NCI-H345 (cell line): ENCODE results near the gene LAMB3.

ENCODE experiments used
- DNase-seq: peaks from one replicate; lab custom pipeline; 2025; lab: John Stamatoyannopoulos, UW

LAMB3 gene

DNA sequence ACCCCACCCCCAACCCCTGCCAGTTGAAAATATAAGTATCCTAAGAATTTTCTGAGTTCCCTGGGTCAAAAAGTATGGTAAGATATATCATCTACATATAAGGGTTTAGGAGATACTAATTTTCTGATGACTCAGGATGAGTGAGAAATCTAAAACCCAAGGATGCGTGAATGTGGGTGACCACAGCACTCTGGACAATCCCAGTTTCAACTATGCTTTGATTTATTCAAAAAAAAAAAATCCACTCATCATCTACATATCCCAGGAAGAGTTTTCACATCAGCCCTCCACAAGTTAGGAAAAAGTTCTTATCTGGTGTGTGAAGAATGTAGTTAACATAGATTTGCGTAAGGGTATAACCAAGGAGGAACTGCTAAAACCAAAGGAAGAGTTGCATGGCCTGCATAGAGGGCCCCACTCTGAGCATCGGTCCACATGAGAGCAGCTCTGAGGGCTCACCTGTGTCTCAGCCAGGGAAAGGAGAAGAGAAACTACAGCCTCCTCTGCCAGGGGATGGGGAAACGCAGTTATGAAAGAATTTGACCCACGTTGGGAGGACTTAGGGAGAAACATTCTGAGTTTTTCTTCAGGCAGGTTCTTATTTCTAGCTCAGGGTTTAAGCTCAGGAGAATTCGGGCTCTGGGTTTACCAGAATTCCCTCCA lies 18.8 kb downstream of the LAMB3 start:
- no peak for DNase-seq

DNA sequence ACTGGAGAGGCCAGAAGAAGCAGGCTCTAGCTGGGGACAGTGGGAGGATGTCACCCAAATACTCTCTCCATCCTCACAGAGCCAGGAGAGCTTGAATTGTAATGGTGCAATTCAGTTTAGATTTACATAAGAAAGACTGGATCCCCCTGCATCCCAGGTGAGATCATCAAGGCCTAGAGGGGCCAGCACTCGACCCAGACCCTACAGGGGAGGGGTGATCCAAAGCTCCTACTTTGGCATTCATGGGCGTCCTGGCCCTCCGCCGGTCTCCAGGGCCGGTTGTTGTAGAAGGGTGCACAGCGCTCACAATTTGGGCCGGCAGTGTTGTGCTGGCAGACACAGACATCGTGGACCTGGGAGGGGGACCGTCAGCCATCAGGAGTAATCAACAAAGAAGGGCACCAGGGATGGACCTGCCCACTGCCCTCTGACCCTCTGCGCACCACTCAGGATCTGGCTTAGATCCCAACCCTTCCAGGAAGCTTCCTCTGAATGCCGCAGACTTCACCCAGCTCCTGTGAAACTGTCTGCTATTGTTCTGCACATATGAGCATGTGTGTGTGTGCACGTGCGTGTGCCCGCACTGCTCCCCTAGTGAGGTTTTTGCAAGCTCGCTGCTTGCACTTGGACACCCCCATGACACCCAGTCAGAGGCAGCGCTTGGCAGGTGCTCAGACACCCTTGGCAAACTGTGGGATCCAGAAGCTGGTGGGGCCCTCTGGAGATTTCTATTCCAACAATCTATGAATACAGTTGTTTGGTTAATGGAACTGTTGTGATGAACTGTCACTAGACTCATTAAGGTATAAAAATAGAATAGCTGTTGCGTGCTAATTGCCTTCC lies 21.6 kb downstream of the LAMB3 start:
- DNase-seq, result no peak

GRCh38 chr1:209629621-209630382 lies 22.4 kb downstream of the LAMB3 start:
- DNase-seq, result no peak

DNA sequence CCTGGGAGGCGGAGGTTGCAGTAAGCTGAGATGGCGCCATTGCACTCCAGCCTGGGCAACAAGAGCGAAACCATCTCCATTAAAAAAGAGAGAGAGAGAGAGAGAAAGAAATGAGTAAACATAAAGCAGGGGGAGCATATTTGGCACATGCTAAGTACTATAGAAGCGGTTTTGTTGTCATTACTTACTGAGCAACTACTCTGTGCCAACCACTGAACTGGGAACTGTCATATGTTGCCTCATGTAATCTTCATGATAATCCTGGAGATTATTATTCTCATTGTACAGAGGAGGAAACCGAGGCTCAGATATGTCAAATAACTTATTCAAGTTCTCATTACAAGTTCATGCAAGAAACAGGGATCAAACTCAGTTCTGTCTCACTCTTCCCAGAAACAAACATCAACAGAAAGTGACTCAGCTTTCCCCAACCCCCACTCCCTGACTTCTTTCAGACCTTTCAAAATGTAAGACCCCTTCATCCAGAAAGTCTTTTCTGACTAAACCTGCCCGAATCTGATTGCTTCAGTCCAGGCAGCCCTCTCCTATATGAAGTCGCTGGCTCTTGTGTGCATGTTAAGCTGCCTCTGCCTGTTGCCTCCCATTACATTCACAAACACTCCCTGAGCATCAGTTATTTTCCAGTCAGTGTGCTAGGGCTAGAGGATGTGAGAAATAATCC lies 23.5 kb downstream of the LAMB3 start:
- DNase-seq, result no peak

GRCh38 chr1:209627732-209628196 lies 24.5 kb downstream of the LAMB3 start:
- DNase-seq, result peak; percentile 76

DNA sequence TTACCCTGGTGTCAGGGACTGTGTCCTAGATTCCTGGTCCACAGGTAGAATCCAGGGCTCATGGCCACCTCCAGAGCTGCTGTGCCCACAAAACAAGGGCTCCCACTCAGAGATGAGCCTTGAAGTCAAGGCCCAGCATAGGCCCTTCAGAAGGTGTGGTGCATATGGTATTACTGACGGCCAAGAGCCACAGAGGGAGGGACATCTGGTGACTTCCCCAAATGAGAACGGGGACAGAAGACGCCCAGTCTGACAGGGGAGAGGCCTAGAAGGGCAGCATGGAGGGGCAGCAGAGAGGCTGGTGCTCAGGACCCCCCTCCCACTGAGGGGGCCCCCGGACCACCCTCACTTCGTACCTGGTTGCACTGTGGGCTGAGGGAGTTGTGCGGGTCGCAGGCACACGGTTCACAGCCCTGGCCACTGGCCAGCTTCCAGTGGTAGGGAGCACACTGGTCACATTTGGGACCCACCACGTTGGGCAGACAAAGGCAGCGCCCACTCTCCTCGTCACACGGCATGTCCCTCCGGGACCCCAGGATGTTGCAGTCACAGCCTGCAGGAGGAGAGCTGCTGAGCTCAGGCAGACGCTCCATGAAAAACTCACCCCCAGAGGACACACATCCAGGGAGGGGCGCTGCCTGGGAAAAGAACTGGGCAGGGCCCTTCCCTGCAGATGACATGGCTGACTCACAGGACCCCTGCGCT lies 25.0 kb downstream of the LAMB3 start:
- DNase-seq, result no peak

DNA sequence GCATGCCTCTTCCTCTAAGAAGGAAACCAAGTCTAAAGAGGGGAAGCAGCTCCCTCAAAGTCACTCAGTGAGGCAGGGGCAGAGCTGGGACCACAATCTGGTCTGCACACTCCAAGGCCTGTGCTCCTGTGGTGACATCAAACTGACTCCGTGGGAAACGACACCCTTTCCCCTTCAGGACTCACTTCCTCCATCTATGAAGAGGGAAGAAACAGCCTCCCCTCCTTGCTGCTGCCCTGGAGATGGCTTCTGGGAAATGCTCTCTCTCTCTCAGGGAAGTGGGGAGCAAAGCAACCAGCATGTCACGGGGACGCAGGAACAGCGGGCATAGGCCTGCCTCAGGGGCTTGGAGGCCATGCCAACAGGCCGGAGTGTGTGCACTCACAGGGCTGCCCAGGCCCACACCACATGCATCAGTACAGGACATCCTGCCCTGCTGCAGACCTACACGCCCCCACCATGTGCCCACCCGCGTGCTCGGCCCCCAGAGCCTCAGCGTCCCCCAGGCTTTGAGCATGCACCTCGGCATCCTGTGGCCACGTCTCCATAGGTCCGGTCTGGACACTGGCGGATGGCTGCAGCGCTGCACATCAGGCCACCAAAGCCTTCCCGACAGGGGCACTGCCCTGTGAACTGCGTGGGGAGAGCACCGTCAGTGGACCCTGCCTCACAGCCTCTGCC lies 25.7 kb downstream of the LAMB3 start:
- no peak for DNase-seq

GRCh38 chr1:209625791-209626285 lies 26.4 kb downstream of the LAMB3 start:
- no peak for DNase-seq

- no peak for DNase-seq
Observed at GRCh38 chr1:209624558-209625549, 27.4 kb downstream of the LAMB3 start.

- DNase-seq, result no peak
Observed at GRCh38 chr1:209622841-209623829, 29.1 kb downstream of the LAMB3 start.

- no peak for DNase-seq
Observed at GRCh38 chr1:209621741-209622655, 30.2 kb downstream of the LAMB3 start.

GRCh38 chr1:209621286-209621685 lies 30.9 kb downstream of the LAMB3 start:
- DNase-seq, result no peak

GRCh38 chr1:209620487-209620884 lies 31.7 kb downstream of the LAMB3 start:
- DNase-seq, result no peak

DNA sequence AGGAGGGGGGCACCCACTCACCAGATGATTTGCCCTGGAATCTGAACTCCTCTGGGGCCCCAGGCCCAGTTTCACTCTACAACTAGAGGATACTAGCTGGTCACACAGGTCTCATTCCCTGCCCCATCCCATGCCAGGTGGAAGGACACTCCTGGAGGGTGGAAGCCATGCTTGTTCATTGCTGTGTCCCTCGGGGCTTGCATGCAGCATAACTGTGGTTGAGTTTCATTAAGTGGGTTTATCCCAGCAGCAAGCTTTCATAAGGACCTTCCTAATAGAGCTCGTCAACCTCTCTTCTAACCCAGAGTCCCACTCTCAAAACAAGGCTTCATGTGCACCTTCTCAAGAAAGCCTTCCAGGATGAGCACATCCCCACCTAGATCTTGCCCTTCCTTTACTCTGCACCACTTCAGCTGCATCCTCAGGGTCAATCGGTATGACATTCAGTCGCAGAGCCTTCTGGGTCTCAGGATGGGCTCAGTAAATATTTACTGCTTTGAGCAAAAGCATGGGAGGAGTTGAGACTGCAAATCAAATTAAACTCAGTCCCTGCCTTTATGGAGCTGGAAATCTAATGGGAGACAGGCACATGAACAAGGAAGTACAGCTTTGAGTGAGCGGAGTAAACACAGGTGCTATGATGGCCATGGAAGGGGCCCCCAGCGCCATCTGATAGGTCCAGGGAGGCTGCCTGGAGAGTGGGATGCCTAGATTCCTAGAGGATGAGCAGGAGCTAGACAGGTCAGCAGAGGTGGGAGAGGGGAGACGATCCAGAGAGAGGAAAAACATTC lies 32.3 kb downstream of the LAMB3 start:
- no peak for DNase-seq

DNA sequence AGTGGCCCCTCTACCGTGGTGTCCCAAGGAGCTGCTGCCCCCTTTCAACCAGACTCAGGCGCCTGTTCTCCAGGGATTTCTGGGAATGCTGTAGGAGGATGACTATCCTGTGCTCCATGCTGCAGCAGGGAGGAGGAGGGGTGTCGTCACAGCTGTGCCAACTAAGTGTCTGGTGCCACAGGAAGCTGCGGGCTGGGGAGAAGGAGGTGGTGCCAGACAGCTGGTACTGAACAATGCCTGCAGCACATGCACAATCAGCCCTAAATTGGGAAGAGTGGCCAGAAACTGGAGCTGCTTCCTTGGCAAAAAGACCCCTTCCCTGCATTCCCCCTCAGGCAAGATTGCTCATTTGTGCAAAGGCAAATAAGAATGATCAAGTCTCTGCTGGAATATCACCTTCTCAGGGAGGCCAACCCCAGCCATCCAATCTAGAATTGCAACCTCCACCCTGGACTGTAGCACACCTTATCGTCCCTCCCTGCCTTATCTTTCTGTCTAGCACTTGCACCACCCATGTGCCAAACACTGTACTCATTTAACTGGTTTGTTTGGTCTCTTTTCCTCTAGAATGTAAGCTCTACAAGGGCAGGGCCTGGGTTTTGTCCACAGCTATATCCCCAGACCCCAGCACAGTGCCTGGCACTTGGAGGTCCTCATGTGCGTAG lies 33.3 kb downstream of the LAMB3 start:
- DNase-seq, result peak; percentile 22

DNA sequence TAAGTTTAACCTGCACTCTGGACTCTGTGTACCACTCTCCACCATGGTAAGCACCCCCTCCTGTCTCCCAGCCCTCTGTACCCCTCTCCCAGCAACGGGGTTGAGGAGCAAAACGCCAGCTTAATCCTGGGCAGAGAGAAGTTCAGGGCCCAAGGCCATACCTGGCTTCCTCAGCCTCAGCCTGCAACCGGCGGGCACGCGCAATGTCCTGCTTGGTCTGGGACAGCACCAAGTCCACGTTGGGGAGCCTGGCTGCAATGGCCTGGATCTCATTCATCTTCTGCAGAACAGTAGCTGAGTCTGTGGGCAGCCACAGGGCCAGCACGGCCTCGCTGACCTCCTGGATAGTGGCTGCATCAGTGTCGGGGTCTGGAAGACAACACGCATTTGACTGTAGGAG lies 33.9 kb downstream of the LAMB3 start:
- no peak for DNase-seq
